NCI-H2081 (cell line): ENCODE results near the gene SH3PXD2A.
"Not testable (repeated sequence)": the region's sequence is repeated elsewhere in the genome, so short reads cannot be mapped to it uniquely, and the experiment has no call there.

Experiments used
- DNase-seq, 2 experiments: peaks; one replicate each; lab custom pipeline; 2025; lab: John Stamatoyannopoulos, UW

SH3PXD2A gene

GRCh38 chr10:103849212-103849877 lies 6.0 kb downstream of the SH3PXD2A start:
- peak in 1 of 2 experiments; percentile 17 for DNase-seq

DNA sequence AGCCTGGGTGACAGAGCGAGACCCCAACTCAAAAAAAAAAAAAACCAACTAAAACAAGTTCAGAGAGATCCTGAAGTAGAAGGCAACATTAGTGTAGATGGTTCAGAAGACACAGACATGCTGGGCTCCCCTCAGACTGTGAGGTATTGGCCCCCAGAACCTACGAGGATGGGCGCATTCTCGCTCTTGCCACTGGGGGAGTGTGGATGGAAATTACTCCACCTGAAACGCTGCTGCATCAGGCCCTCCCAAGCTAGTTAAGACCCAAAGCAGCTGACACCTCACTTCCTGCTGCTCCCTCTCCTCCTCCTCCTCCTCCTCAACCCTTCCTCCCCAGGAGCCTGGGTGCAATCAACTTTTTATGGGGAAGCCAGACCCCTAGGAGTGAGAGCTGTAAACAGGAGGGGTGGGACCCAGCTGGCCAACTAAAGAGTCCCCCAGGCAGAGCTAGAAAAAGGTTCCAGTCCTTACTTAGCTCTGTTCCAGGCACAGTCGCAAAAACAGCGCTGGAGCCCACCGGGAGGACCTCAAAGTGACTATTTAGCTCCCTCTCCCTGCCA lies 7.4 kb downstream of the SH3PXD2A start:
- DNase-seq: no peak

DNA sequence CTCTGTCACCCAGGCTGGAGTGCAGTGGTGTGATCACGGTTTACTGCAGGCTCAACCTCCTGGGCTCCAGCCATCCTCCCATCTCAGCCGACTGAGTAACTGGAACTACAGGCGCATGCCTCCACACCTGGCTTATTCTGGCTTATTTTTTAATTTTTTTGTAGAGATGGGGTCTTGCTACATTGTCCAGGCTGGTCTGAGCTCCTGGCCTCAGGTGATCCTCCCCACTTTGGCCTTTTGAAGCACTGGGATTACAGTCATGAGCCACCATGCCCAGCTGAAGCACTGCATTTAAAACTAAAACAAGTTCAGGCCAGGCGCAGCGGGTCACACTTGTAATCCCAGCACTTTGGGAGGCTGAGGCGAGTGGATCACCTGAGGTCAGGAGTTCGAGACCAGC lies 8.0 kb downstream of the SH3PXD2A start:
- DNase-seq: no peak

- DNase-seq: no peak
Observed at GRCh38 chr10:103845972-103846371, 9.4 kb downstream of the SH3PXD2A start.

GRCh38 chr10:103845346-103845745 lies 10.0 kb downstream of the SH3PXD2A start:
- DNase-seq: not testable (repeated sequence)

- no peak for DNase-seq
Observed at GRCh38 chr10:103843854-103844570, 11.4 kb downstream of the SH3PXD2A start.

DNA sequence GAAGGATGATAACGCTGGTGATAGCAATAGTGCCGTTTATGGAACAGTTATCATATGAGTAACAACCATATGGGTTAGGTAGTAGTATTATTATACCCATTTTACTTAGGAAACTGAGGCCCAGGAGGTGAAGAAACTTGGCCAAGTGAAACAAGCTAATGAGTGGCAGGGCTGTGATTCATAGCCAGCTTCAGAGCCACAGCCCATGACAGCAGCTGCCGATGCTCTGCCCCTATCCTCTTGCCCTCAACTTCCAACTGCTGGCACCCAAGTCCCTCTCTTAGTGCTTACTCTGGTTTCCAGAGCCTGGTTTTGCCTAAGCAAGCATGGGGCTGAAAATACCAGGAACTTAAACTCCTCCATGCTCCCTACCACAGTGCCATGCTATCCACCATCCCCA lies 12.3 kb downstream of the SH3PXD2A start:
- no peak for DNase-seq

GRCh38 chr10:103842605-103843004 lies 12.8 kb downstream of the SH3PXD2A start:
- DNase-seq: peak in 1 of 2 experiments; percentile 47

DNA sequence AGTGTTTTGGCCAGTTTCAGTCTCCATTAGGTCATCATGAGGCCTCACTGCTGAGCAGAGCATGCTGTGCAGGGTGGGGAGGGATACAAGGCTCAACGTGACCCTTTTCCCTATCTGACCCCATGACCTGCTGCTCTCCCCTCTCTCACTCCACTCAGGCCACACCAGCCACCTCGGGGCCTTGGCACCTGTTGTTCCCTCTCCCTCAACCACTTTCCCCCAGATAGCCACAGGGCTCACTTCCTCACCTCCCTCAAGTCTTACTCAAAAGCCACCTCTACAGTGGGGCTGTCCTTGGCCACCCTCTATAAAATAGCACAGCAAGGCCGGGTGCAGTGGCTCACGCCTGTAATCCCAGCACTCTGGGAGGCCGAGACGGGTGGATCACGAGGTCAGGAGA lies 13.9 kb downstream of the SH3PXD2A start:
- no peak for DNase-seq

GRCh38 chr10:103840740-103841070 lies 14.7 kb downstream of the SH3PXD2A start:
- DNase-seq: no peak

DNA sequence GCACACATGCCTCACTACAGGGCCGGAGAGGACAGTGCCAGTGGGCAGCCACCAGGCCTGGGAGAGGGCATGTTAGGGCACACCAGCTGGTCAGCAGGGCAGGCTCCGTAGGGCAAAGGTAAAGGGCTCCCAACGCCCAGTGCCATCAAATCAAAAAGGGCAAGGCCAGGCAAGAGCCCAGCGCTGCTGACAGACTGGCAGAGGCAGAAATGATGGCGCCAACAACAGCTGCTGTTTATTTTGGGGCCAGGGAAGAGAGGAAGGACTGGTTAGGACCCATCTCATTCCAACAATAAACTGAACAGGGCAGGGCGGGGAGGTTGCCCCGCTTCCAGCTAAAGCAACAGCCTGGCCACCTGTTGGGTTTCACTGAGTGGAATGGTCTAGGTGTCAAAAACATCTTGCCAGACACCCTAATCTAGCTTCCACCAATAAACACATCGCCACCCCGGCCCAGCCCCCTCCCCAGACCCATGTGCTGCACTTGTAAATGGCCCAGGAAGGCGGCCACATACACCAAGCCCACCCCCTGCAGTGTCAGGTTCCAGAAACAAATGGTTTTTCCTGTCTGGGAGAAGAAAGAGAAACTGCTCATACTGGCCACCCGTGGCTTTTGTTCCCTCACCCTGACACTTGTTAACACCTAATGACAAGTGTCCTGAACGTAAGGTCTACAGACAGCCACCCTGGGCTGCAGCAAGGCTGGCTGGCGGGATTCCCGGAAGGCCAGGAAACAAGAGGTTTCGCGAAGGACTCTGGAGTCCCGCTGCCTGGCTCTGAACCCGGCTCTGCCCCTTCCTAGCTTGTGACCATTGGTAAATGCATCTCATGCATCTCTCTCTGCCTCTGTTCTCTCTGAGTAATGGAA lies 15.3 kb downstream of the SH3PXD2A start:
- DNase-seq: no peak

GRCh38 chr10:103839519-103839871 lies 15.9 kb downstream of the SH3PXD2A start:
- no peak for DNase-seq

- no peak for DNase-seq
Observed at GRCh38 chr10:103838862-103839518, 16.4 kb downstream of the SH3PXD2A start.

GRCh38 chr10:103838070-103838395 lies 17.3 kb downstream of the SH3PXD2A start:
- no peak for DNase-seq

GRCh38 chr10:103837370-103838069 lies 17.9 kb downstream of the SH3PXD2A start:
- no peak for DNase-seq

DNA sequence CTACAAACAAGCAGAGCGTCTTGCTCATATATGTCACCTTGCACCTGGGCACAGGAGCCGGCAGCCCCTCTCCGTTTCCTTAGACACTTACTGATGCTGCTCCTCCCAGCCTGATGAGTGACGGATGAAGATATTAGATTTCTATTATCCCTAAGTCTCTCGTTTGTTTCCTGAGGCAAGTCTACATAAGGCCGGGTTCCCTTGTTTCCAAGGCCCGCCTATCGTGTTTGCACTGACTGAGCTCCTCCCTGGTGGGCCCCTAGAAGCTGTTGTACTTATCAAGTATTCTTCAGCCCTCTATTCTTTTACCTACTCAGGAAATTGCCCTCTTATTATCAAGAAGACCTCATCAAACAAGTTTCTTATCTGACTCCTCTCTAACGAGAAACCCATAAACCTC lies 18.5 kb downstream of the SH3PXD2A start:
- DNase-seq: no peak

DNA sequence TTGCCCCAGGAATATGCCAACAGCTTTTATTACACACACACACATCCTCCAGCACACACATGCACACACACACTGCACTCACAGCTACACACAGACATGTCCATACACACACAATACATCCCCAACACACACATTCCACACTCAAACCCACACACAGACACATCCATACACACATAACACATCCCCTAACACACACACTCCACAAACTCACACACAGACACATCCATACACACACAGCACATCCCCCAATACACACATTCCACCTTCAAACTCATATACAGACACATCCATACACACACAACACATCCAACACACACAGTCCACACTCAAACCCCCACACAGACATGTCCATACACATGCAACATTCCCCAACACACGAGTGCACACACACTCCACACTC lies 19.1 kb downstream of the SH3PXD2A start:
- DNase-seq: no peak

DNA sequence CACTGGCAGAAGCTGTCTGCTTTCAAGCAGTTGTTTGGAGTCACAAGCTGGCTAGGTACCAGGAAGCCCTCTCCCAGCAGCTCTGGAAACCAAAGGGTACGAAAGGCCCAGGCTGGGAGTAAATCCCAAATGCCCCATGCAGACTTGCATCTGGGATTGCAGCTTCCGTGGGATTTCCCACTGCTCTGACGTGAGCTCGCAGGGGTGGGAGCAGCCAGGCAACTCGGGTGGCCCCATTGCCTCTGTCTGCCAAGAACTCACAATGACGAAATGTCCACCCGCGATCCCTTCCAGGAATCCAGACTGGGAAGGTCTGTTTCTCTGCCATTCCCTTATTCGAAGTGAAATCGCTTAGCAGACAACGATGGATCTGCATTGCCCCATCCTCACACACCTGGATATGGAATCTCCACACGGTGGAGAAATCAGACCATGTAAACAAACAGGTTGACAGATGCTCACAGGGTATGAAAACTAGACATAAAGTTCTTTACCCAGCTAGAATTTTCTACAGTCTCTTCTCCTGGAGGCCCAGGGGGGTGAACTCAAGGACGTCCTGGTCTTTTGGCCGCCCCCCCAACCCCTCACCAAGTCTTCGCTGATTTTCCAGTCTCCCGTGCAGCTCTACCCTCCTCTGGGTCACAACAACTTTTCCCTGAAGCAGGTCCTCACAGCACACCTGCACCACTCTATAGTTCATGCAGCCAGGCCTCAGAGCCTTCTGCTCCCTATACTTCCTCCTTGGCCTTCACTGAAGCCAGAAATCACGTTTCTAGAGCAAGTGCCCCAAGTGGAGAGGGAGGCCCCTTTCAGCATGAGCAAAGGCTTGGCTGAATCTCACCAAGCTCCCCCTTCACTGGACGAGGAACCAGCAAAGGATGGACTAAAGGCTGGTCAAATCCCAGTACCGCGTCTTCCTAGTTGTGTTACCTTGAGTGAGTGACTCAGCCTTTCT lies 20.0 kb downstream of the SH3PXD2A start:
- no peak for DNase-seq

- no peak for DNase-seq
Observed at GRCh38 chr10:103834436-103835095, 20.8 kb downstream of the SH3PXD2A start.
